H1 (cell line): ENCODE data around the gene CLIC3. TPM values are rescaled to one million over a fixed set of nuclear protein-coding genes. Genes with fewer than 3 reads are reported as not detected.

Experiments used
- CTCF ChIA-PET: fragments of 300-600 bp; sonication (Branson Sonifier 250); formaldehyde crosslinking; loops from one replicate; lab custom pipeline; 2021; ENCODE audit not compliant: partially characterized antibody; lab: Charles Lee
- POLR2A ChIA-PET: fragments of 300-600 bp; sonication (Branson Sonifier 250); formaldehyde crosslinking; loops from one replicate; lab custom pipeline; 2021; ENCODE audit warnings: inconsistent platforms; ENCODE audit not compliant: partially characterized antibody; lab: Charles Lee
- DNase-seq, 2 experiments: peaks; one replicate each; pipeline versions ENCODE4 v3.0.0 to v3.0.0-alpha.2; 2010 to 2022; ENCODE audit warnings: low spot score in 2 of 2, low read depth in 1 of 2, mixed read lengths in 1 of 2
- FAIRE-seq: peaks from 2 replicates; lab custom pipeline; 2011; peaks lifted over from hg19 to GRCh38; lab: Jason Lieb, UNC
- H2AFZ ChIP-seq: 2 replicates; pipeline ENCODE4 v1.8.1; 2012; ENCODE audit warnings: low read length, inconsistent platforms
- H2AK5ac ChIP-seq: 2 replicates; pipeline ENCODE4 v1.6.1; 2013; ENCODE audit warnings: low read depth, low read length
- H2BK120ac ChIP-seq: replicated peaks from 2 replicates; pipeline ENCODE3; 2013; ENCODE audit warnings: low read depth, low read length, inconsistent platforms
- H2BK12ac ChIP-seq: 2 replicates; pipeline ENCODE4 v1.6.1; 2013; ENCODE audit warnings: low read depth, low read length
- H2BK15ac ChIP-seq: 2 replicates; pipeline ENCODE4 v1.6.1; 2013; ENCODE audit warnings: low read length
- H2BK20ac ChIP-seq: 2 replicates; pipeline ENCODE4 v1.6.1; 2013; ENCODE audit warnings: low read length
- H2BK5ac ChIP-seq: 2 replicates; pipeline ENCODE4 v1.6.1; 2013; ENCODE audit warnings: low read depth, low read length
- H3K14ac ChIP-seq: 2 replicates; pipeline ENCODE4 v1.6.1; 2013; ENCODE audit warnings: inconsistent platforms; ENCODE audit not compliant: insufficient read length
- H3K18ac ChIP-seq: 2 replicates; pipeline ENCODE4 v1.6.1; 2013; ENCODE audit warnings: low read length; ENCODE audit errors: extremely low read depth
- H3K23ac ChIP-seq: 2 replicates; pipeline ENCODE4 v1.6.1; 2013; ENCODE audit warnings: inconsistent platforms; ENCODE audit not compliant: insufficient read length
- H3K23me2 ChIP-seq: 2 replicates; pipeline ENCODE4 v1.6.1; 2013; ENCODE audit warnings: low read depth, low read length
- H3K27ac ChIP-seq: 2 replicates; pipeline ENCODE4 v1.6.1; 2011; ENCODE audit warnings: low read depth, low read length, inconsistent platforms
- H3K27me3 ChIP-seq, 4 experiments: replicated peaks in 1 of 4; 1 replicate in 1 of 4; 2 replicates in 3 of 4; pipeline versions ENCODE4 v1.6.1 to v1.8.1; 2011 to 2013; ENCODE audit warnings: low read length in 3 of 4, mild to moderate bottlenecking in 3 of 4, inconsistent platforms in 2 of 4, mixed read lengths in 2 of 4, moderate library complexity in 1 of 4; ENCODE audit not compliant: control insufficient read depth in 3 of 4, insufficient read depth in 3 of 4; ENCODE audit errors: extremely low read depth in 1 of 4
- H3K36me3 ChIP-seq, 4 experiments: 2 replicates each; pipeline versions ENCODE4 v1.6.1 to v1.8.1; 2011 to 2013; ENCODE audit warnings: mild to moderate bottlenecking in 4 of 4, low read length in 3 of 4, moderate library complexity in 2 of 4, control low read depth in 1 of 4, inconsistent platforms in 1 of 4; ENCODE audit not compliant: insufficient read depth in 4 of 4, control insufficient read depth in 2 of 4
- H3K4ac ChIP-seq: replicated peaks from 2 replicates; pipeline ENCODE3; 2013; ENCODE audit warnings: low read length, low read depth, mixed read lengths, inconsistent platforms; ENCODE audit not compliant: insufficient read length
- H3K4me1 ChIP-seq, 4 experiments: replicated peaks in 1 of 4; 1 replicate in 1 of 4; 2 replicates in 3 of 4; pipeline versions ENCODE4 v1.6.1 to v1.8.1; 2011 to 2013; ENCODE audit warnings: low read length in 3 of 4, inconsistent platforms in 2 of 4, mixed read lengths in 1 of 4; ENCODE audit not compliant: insufficient read depth in 4 of 4, control insufficient read depth in 3 of 4
- H3K4me2 ChIP-seq, 2 experiments: 2 replicates each; pipeline versions ENCODE4 v1.6.1 to v1.8.1; 2011 to 2013; ENCODE audit warnings: low read depth in 2 of 2, low read length in 2 of 2, control low read depth in 1 of 2, inconsistent platforms in 1 of 2, mild to moderate bottlenecking in 1 of 2; ENCODE audit not compliant: insufficient read depth in 1 of 2
- H3K4me3 ChIP-seq, 4 experiments: fragments of 200-600, 300-600 bp in 1 of 4; sonication (generic), shearing (Covaris generic), sonication (Bioruptor Twin) in 1 of 4; 2 replicates each; pipeline versions ENCODE4 v1.5.1 to v1.8.1; 2011 to 2016; ENCODE audit warnings: low read length in 4 of 4, low read depth in 3 of 4, control low read depth in 2 of 4, inconsistent platforms in 2 of 4, mild to moderate bottlenecking in 2 of 4, mixed read lengths in 1 of 4, moderate library complexity in 1 of 4; ENCODE audit not compliant: insufficient read depth in 2 of 4; ENCODE audit errors: extremely low read depth in 1 of 4
- H3K56ac ChIP-seq: replicated peaks from 2 replicates; pipeline ENCODE3; 2013; ENCODE audit warnings: low read depth, mild to moderate bottlenecking, mixed read lengths, low read length, inconsistent platforms; ENCODE audit not compliant: insufficient read length
- H3K79me1 ChIP-seq: 2 replicates; pipeline ENCODE4 v1.6.1; 2013; ENCODE audit warnings: low read depth, low read length, control low read depth
- H3K79me2 ChIP-seq, 2 experiments: 2 replicates each; pipeline versions ENCODE4 v1.6.1 to v1.8.1; 2012 to 2013; ENCODE audit warnings: low read length in 2 of 2, mild to moderate bottlenecking in 2 of 2, inconsistent platforms in 1 of 2; ENCODE audit not compliant: insufficient read depth in 2 of 2, control insufficient read depth in 1 of 2
- H3K9ac ChIP-seq, 4 experiments: replicated peaks in 1 of 4; 1 replicate in 1 of 4; 2 replicates in 3 of 4; pipeline versions ENCODE4 v1.6.1 to v1.8.1; 2011 to 2013; ENCODE audit warnings: low read depth in 3 of 4, low read length in 3 of 4, control low read depth in 2 of 4, mild to moderate bottlenecking in 2 of 4, moderate library complexity in 2 of 4, inconsistent platforms in 1 of 4; ENCODE audit errors: extremely low read depth in 1 of 4
- H3K9me3 ChIP-seq, 2 experiments: 2 replicates each; pipeline versions ENCODE4 v1.6.1 to v1.8.1; 2012 to 2013; ENCODE audit warnings: mild to moderate bottlenecking in 2 of 2, moderate library complexity in 2 of 2, control low read depth in 1 of 2, inconsistent platforms in 1 of 2, low read depth in 1 of 2, low read length in 1 of 2, mixed read lengths in 1 of 2; ENCODE audit not compliant: insufficient read depth in 2 of 2
- H4K20me1 ChIP-seq, 2 experiments: replicated peaks in 1 of 2; 2 replicates each; pipeline versions ENCODE3 to v1.8.1; 2011 to 2013; ENCODE audit warnings: inconsistent platforms in 2 of 2, low read length in 2 of 2, mild to moderate bottlenecking in 1 of 2; ENCODE audit not compliant: insufficient read depth in 2 of 2, control insufficient read depth in 1 of 2
- H4K5ac ChIP-seq: 2 replicates; pipeline ENCODE4 v1.6.1; 2013; ENCODE audit warnings: low read length, low read depth, mixed read lengths, inconsistent platforms; ENCODE audit not compliant: insufficient read length
- H4K8ac ChIP-seq: 2 replicates; pipeline ENCODE4 v1.8.0; 2013; ENCODE audit warnings: mild to moderate bottlenecking, moderate library complexity, low read length, inconsistent platforms; ENCODE audit not compliant: insufficient read depth; ENCODE audit errors: extremely low read depth
- H4K91ac ChIP-seq: replicated peaks from 2 replicates; pipeline ENCODE3; 2013; ENCODE audit warnings: low read length, mixed read lengths, inconsistent platforms; ENCODE audit not compliant: insufficient read length
- CBX5 ChIP-seq: fragments of 300-800, 300-1000 bp; sonication (generic); IDR thresholded peaks from 2 replicates; pipeline ENCODE4 v1.7.1; 2016; ENCODE audit warnings: antibody characterized with exemption, low read length, low read depth
- CBX8 ChIP-seq: fragments of 300-800, 300-1000 bp; sonication (generic); IDR thresholded peaks from 2 replicates; pipeline ENCODE4 v1.7.1; 2016; ENCODE audit warnings: low read depth, low read length, borderline replicate concordance
- FOSL1 ChIP-seq: IDR thresholded peaks from 2 replicates; pipeline ENCODE4 v1.6.1; 2011; ENCODE audit warnings: mild to moderate bottlenecking, low read depth, low read length, moderate library complexity; ENCODE audit not compliant: insufficient read depth
- HDAC6 ChIP-seq: IDR thresholded peaks from one replicate; pipeline ENCODE4 v1.7.1; 2012; ENCODE audit warnings: low read depth, mild to moderate bottlenecking, inconsistent platforms, low read length, moderate library complexity
- SAP30 ChIP-seq: fragments of 300-600 bp; sonication (generic); IDR thresholded peaks from 2 replicates; pipeline ENCODE4 v1.7.1; 2012; ENCODE audit warnings: low read length, moderate library complexity, mild to moderate bottlenecking, inconsistent platforms; ENCODE audit not compliant: insufficient read depth, insufficient replicate concordance
- SIRT6 ChIP-seq: IDR thresholded peaks from one replicate; pipeline ENCODE4 v1.7.1; 2012; ENCODE audit warnings: low read length, inconsistent platforms
- WGBS, 2 experiments: shearing (Covaris generic) in 1 of 2; methylation state at CpG; one replicate each; pipeline versions ENCODE4 v1.1.6 to v1.1.7; 2013 to 2015; ENCODE audit warnings: low lambda C conversion rate in 2 of 2, mixed read lengths in 2 of 2, inconsistent platforms in 1 of 2, low coverage in 1 of 2, missing lambda C conversion rate in 1 of 2; ENCODE audit not compliant: insufficient replicate concordance in 2 of 2, insufficient coverage in 1 of 2, insufficient read length in 1 of 2; ENCODE audit errors: extremely low coverage in 1 of 2, missing lambda C conversion rate in 1 of 2; 5-methylcytosine and 5-hydroxymethylcytosine counted together
- polyA plus RNA-seq, 7 experiments: library from polyadenylated mRNA; depleted of rRNA in 3 of 7; stranded (reverse) in 5 of 7; unstranded in 2 of 7; fragments of >200 nt in 5 of 7; fragments of 200-250 nt in 2 of 7; gene quantifications; 1 replicate in 5 of 7; 2 replicates in 1 of 7; 4 replicates in 1 of 7; pipeline versions ENCODE4 v1.2.1 to v1.2.3, GENCODE V29; 2011 to 2013; ENCODE audit warnings: missing spikeins in 2 of 7, mixed read lengths in 2 of 7
- total RNA-seq: library from RNA; stranded (reverse); fragmentation: NEBNext Ultra II Directional; extraction: Animal tissue kit (Norgen Biotek cat#: 25700); gene quantifications from 2 replicates; pipeline ENCODE4 v1.2.1, GENCODE V29; 2021

Gene CLIC3
- total and polyA plus RNA-seq, 2 of the 8 experiments (the other 6 are each of a cell fraction or from before 2014, with no cell fraction given), result 0.12 TPM; not detected in 1

- POLR2A ChIA-PET, result no interaction called here
These were observed 44.2 kb upstream of the CLIC3 start for GRCh38 chr9:137040568-137040967.

More at GRCh38 chr9:137040568-137040967, 44.2 kb upstream of the CLIC3 start:
- H3K79me2 ChIP-seq, result peaks cover 0 to 4% of the 10 kb centered on the region in 2 experiments; a peak in 1 of 4 replicates
- CTCF ChIA-PET, result interaction anchor here (2.0 kb wide), 1 partner anchor 12 kb away, joined by 13 read pairs; the partner anchor contains the start of gene ABCA2
- TF ChIP-seq SAP30 (no peak), HDAC6 (no peak), SIRT6 (no peak), FOSL1 (no peak), CBX5 (no peak), CBX8 (no peak)
- WGBS, 2 experiments, result 95% methylated on average over 16 of the region's 23 CpGs; no CpG with 5 or more reads in 1 of the 2 experiments
- H2BK12ac ChIP-seq, result no peak overlapping the region
- H3K14ac ChIP-seq, result no peak overlapping the region
- H2BK5ac ChIP-seq, result no peak overlapping the region
- H4K8ac ChIP-seq, result no peak overlapping the region
- peaks cover 5% of the 10 kb centered on the region; the same call in 1 of the 2 replicates for H3K23me2 ChIP-seq
- H3K56ac ChIP-seq, result no peak overlapping the region
- H4K5ac ChIP-seq, result no peak overlapping the region
- H2BK20ac ChIP-seq, result no peak overlapping the region
- FAIRE-seq (no peak), DNase-seq (no peak)
- no peak overlapping the region for H3K18ac ChIP-seq
- H3K36me3 ChIP-seq, result peaks cover 0 to 3% (median 0%) of the 10 kb centered on the region in 4 experiments; a peak in 1 of 8 replicates
- no peak overlapping the region for H2AK5ac ChIP-seq
- no peak overlapping the region for H3K23ac ChIP-seq
- H2AFZ ChIP-seq, result no peak overlapping the region
- peaks cover 3 to 6% (median 5%) of the 10 kb centered on the region in 4 experiments; a peak in 4 of 7 replicates for H3K4me1 ChIP-seq
- H3K79me1 ChIP-seq, result peaks cover 9% of the 10 kb centered on the region
- H3K9ac ChIP-seq, result no peak overlapping the region
- no peak overlapping the region for H3K27ac ChIP-seq
- no peaks in the 10 kb centered on the region for H3K9me3 ChIP-seq
- peaks cover 9 to 17% of the 10 kb centered on the region in 2 experiments for H4K20me1 ChIP-seq
- H4K91ac ChIP-seq, result no peak overlapping the region
- peaks cover 5 to 14% (median 10%) of the 10 kb centered on the region in 4 experiments; a peak in 6 of 7 replicates for H3K27me3 ChIP-seq
- H3K4me2 ChIP-seq, result no peak overlapping the region
- no peak overlapping the region for H3K4me3 ChIP-seq
- no peak overlapping the region for H2BK120ac ChIP-seq
- no peak overlapping the region for H3K4ac ChIP-seq
- no peak overlapping the region for H2BK15ac ChIP-seq
